ENCODE data around the gene MAG.

MAG gene

GRCh38 chr19:35360880-35361420 lies 69.0 kb downstream of the MAG start:
- DNase-seq (ENCODE audit: low read depth in 2 of 2): no peak

GRCh38 chr19:35362261-35363000 lies 70.5 kb downstream of the MAG start:
- no peak for DNase-seq (ENCODE audit: low read depth in 2 of 2)

- no peak for DNase-seq (ENCODE audit: low read depth in 2 of 2)
Observed at GRCh38 chr19:35363001-35363590, 71.1 kb downstream of the MAG start.
